ENCODE results near the gene NMRAL1.

NMRAL1 gene

DNA sequence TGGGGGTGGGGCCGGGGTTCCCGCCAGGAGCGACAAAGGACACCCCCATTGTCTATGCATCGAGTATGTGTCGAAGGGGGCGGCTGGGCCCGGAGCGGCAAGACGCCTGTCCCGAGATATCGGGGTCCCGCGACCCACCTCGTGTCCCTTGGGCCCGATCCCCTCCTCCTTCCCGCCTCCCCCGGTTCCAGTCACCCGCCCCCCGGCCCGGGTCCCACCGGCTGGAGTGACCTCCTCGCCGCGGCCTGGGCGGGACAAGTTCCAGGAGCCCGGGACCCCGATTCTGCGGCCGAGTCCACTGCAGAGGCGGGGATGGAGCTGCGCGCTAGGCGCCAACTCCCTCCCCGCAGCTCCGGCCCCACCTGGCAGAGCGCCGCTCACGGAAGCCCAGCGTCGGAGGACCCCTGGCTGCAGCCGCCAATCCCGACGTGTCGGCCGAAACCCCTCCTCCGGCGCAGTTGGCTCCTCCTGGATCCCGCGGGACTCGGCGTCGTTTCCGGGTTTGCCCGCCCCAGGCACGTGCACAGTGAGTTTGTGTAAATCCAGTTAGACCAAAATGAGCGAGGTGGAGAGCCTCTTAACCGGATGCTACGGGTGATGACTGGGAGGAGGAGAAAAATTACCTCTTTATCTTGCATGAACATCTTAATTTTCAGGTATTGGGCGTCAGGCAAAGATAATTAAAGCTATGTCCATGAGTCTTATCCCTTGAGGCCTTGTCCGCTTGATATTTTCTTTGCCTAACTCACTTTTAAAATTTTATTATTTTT is at the start of gene NMRAL1:
NMRAL1 (minus strand) TSS at position 434 of the 770 bp plus-strand sequence. CDS start 493 bp downstream, outside the sequence.
- peak; percentile 57 to 62 for DNase-seq (ENCODE audit: low read depth in 2 of 2, low spot score in 1 of 2)

DNA sequence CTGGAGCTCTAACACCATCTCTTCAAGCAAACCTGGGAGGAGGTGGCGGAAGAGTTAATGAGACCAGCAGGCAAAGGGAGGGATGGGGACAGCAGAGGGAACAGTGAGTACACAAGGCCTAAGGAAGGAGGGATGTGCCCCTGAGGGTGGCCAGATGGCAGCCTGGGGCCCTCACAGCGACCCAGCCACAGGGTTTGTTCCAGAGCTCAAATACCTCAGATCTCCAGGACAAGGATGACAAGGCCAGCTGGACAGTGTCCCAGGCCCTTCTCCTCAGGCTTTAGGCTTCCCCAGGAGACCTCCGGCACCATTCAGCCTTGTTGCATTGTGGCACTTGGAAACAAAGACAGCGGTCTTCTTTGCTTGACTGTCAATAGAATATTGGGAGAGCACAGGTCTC is 49.3 kb upstream of the NMRAL1 start:
- no peak for DNase-seq (ENCODE audit: low read depth in 2 of 2, low spot score in 1 of 2)

DNA sequence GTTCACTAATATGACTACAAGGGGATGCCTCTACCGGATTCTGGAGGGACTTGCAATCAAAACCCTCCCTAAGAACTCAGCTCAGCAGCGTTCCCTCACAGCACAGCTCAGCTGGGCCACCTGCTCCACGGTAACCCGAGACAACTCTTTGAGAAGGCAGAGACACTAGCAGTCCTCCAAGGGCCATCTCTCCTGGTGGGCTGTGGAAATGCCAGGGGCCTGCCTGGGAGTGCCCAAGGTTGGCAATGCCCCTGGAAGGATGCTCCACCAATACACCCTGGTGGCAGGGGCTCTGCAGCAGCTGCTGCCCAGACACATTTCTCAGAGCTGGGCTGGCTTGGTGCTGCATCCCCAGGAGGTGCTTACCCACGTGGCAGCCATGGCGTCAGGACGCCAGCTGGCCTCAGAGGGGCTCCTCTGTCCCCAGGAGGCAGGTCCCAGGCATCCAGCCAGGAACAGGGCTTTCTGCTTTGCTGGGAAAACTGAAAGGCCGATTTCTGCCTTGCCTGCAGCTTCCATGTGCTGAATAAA is 47.7 kb upstream of the NMRAL1 start:
- no peak for DNase-seq (ENCODE audit: low read depth in 2 of 2, low spot score in 1 of 2)

GRCh38 chr16:4520913-4521312 is 46.5 kb upstream of the NMRAL1 start:
- DNase-seq (ENCODE audit: low read depth in 2 of 2, low spot score in 1 of 2), result no peak

- no peak for DNase-seq (ENCODE audit: low read depth in 2 of 2, low spot score in 1 of 2)
Observed at GRCh38 chr16:4519274-4520058, 45.0 kb upstream of the NMRAL1 start.

- no peak for DNase-seq (ENCODE audit: low read depth in 2 of 2, low spot score in 1 of 2)
Observed at GRCh38 chr16:4517812-4518680, 43.6 kb upstream of the NMRAL1 start.

- no peak for DNase-seq (ENCODE audit: low read depth in 2 of 2, low spot score in 1 of 2)
Observed at GRCh38 chr16:4515611-4516233, 41.3 kb upstream of the NMRAL1 start.

DNA sequence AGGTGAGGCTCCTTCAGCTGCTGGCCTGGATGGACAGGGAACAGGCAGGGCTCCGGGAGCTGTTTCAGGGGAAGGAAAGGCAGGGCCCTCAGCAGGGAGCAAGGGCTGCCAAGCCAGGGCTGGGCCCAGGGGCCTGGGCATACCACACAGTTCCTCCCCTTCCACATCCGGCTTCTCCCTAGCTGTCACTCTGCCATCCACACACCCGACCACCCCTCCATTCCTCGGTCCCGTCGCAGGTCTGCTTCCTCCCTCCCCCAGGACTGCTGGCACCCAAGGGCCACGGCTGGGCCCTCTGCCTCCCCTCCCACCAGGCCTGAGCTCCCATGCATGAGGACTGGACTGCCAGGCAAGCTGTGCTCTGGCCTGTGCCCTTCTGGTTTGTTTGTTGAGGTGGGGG is 40.2 kb upstream of the NMRAL1 start:
- no peak for DNase-seq (ENCODE audit: low read depth in 2 of 2, low spot score in 1 of 2)

GRCh38 chr16:4513881-4514280 is 39.5 kb upstream of the NMRAL1 start:
- DNase-seq (ENCODE audit: low read depth in 2 of 2, low spot score in 1 of 2), result no peak

DNA sequence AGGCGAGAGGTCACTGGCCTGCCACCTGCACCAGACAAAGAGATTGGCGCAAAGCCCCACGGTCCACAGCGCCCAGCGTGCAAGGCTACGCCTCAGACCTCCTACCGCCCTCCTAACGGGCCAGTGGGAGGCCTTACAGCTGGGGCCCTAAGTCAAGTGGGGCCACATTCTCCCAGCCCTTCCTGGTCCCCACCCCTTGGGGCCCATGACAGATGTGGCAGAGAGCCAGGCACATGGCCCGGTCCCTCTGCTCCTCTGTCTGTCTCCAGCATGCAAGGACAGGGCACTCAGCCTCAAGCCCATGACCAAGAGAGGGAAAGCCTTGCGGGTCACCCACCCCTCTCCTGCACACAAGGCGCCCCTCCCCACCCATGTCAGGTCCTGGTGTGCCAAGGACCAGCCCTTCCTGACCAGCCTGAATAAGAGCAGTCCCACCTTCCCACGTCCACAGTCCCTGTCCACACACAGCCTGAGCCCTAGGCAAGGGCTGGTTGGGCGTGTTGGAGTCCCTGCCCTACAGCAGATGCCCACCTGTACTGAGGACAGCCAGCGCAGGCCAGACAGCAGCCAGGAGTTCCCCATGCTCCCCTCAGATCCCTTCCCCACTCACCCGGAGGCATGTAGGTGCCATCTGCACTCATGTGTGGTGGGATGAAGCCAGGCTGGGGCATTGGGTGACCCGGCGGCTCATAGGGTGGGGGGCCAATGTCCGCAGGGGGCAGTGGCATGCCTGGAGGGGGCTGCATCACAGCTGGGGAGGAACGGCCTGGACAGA is 38.8 kb upstream of the NMRAL1 start:
- no peak for DNase-seq (ENCODE audit: low read depth in 2 of 2, low spot score in 1 of 2)

GRCh38 chr16:4512473-4512872 is 38.0 kb upstream of the NMRAL1 start:
- DNase-seq (ENCODE audit: low read depth in 2 of 2, low spot score in 1 of 2), result no peak

DNA sequence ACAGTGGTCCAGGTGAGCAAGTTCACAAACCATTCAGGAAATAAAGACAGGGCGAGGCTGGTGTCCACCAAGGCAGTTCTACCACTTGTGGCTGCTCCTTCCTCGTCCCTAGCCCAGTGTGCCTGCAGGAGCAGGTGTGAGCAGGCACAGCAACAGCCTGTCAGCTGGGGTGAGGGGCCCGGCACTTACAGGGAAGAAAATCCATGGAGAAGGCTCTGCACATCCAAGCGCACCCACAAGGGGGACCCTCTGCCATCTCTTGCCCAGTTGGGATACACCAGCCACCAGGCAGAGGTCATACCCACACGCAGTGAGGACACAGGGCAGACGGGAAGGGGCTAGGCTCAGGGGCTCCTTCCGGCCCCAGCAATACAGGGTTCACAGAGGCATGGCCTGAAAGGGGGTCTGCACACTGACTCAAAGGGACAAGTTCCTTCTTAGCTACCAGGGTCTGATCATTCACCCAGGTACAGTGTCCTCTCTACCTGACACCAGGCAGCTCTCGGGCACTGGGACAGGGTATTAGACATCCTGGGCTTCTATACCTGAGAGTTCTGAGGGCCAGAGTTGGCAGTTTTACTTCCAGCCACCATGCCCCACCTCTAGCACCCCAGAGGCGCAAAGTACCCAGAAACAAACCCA is 37.1 kb upstream of the NMRAL1 start:
- DNase-seq (ENCODE audit: low read depth in 2 of 2, low spot score in 1 of 2), result no peak

GRCh38 chr16:4510747-4511426 is 36.5 kb upstream of the NMRAL1 start:
- DNase-seq (ENCODE audit: low read depth in 2 of 2, low spot score in 1 of 2), result no peak

GRCh38 chr16:4510131-4510530 is 35.7 kb upstream of the NMRAL1 start:
- no peak for DNase-seq (ENCODE audit: low read depth in 2 of 2, low spot score in 1 of 2)

GRCh38 chr16:4509420-4509819 is 35.0 kb upstream of the NMRAL1 start:
- DNase-seq (ENCODE audit: low read depth in 2 of 2, low spot score in 1 of 2), result no peak

GRCh38 chr16:4508806-4509205 is 34.4 kb upstream of the NMRAL1 start:
- DNase-seq (ENCODE audit: low read depth in 2 of 2, low spot score in 1 of 2), result no peak

DNA sequence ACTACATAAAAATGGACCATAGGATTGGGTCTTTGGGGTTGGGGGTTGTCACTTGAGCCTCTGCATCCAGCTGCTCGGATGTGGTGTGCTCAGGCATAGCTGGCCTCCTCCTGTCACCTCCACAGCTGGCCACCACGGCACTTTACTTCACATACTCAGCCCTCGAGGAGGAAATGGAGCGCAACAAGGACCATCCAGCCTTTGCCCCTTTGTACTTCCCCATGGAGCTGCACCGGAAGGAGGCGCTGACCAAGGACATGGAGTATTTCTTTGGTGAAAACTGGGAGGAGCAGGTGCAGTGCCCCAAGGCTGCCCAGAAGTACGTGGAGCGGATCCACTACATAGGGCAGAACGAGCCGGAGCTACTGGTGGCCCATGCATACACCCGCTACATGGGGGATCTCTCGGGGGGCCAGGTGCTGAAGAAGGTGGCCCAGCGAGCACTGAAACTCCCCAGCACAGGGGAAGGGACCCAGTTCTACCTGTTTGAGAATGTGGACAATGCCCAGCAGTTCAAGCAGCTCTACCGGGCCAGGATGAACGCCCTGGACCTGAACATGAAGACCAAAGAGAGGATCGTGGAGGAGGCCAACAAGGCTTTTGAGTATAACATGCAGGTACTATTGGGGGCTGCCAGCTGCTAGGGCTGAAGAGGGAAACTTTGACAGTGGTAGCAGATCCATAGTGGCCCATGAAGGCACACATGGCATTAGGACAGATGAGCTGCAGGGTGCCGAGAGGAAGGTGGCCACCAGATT is 33.3 kb upstream of the NMRAL1 start:
- DNase-seq (ENCODE audit: low read depth in 2 of 2, low spot score in 1 of 2), result no peak

DNA sequence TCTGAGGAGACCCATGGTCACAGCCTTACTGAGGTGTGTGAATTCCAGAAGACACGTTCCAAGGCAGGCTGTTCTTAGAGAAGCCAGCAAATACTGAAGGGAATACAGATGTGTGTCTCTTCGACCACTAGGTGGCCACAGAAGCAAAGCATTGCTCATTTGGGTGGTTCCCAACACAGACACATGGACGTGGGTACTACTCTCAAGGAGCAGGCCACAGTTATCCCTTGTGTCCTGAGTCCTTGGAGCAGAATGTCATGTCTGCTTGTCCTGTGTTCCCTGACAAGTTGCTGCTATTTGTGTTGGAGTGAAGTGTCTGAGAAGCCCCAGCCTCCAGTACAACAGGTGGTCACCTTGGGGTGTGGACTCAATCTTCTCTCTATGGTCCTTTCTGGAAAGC is 32.0 kb upstream of the NMRAL1 start:
- DNase-seq (ENCODE audit: low read depth in 2 of 2, low spot score in 1 of 2), result peak; percentile 23
